Neuronal stem cell (in vitro differentiated cells): ENCODE data around the gene RNLS.

Experiments
- DNase-seq: peaks from one replicate; pipeline ENCODE4 v3.0.0-alpha.2; 2013; ENCODE audit warnings: low spot score
- H2AFZ ChIP-seq: one replicate; pipeline ENCODE4 v1.6.1; 2013; ENCODE audit warnings: mild to moderate bottlenecking, low read length, inconsistent platforms
- H2AK5ac ChIP-seq: 2 replicates; pipeline ENCODE4 v1.6.1; 2013; ENCODE audit warnings: low read depth, mild to moderate bottlenecking, inconsistent platforms, low read length, moderate library complexity, mixed read lengths
- H2BK120ac ChIP-seq: 2 replicates; pipeline ENCODE4 v1.6.1; 2013; ENCODE audit warnings: low read depth, mild to moderate bottlenecking, inconsistent platforms, low read length, moderate library complexity, mixed read lengths
- H2BK12ac ChIP-seq: one replicate; pipeline ENCODE4 v1.6.1; 2013; ENCODE audit warnings: low read length, inconsistent platforms
- H2BK15ac ChIP-seq: 2 replicates; pipeline ENCODE4 v1.6.1; 2013; ENCODE audit warnings: mild to moderate bottlenecking, low read length, inconsistent platforms, mixed read lengths
- H2BK5ac ChIP-seq: one replicate; pipeline ENCODE4 v1.6.1; 2013; ENCODE audit warnings: inconsistent platforms, mild to moderate bottlenecking, low read length, moderate library complexity
- H3K14ac ChIP-seq: one replicate; pipeline ENCODE4 v1.6.1; 2013; ENCODE audit warnings: low read length, inconsistent platforms
- H3K18ac ChIP-seq: 2 replicates; pipeline ENCODE4 v1.6.1; 2013; ENCODE audit warnings: low read length, inconsistent platforms
- H3K23ac ChIP-seq: 2 replicates; pipeline ENCODE4 v1.6.1; 2013; ENCODE audit warnings: low read depth, mild to moderate bottlenecking, mixed read lengths, low read length, inconsistent platforms; ENCODE audit not compliant: poor library complexity
- H3K27ac ChIP-seq: replicated peaks from 3 replicates; pipeline ENCODE4 v1.5.1; 2013; ENCODE audit warnings: low read length, inconsistent platforms
- H3K27me3 ChIP-seq, 3 experiments: 2 replicates each; pipeline ENCODE4 v1.6.1; 2013; ENCODE audit warnings: low read length in 3 of 3, mild to moderate bottlenecking in 2 of 3, inconsistent platforms in 1 of 3, low read depth in 1 of 3, mixed read lengths in 1 of 3, moderate library complexity in 1 of 3; ENCODE audit not compliant: control insufficient read depth in 3 of 3, insufficient read depth in 3 of 3
- H3K36me3 ChIP-seq, 2 donors: replicated peaks in 1 of 2; 2 replicates each; pipeline ENCODE4 v1.6.1; 2013; ENCODE audit warnings: low read length in 2 of 2; ENCODE audit not compliant: control insufficient read depth in 2 of 2, insufficient read depth in 2 of 2
- H3K4ac ChIP-seq: 2 replicates; pipeline ENCODE4 v1.6.1; 2013; ENCODE audit warnings: inconsistent platforms, mild to moderate bottlenecking, low read length, moderate library complexity
- H3K4me1 ChIP-seq, 2 donors: 1 replicate in 1 of 2; 2 replicates in 1 of 2; pipeline ENCODE4 v1.6.1; 2013; ENCODE audit warnings: low read length in 2 of 2, low read depth in 1 of 2; ENCODE audit not compliant: control insufficient read depth in 2 of 2, insufficient read depth in 1 of 2
- H3K4me2 ChIP-seq: one replicate; pipeline ENCODE4 v1.6.1; 2013; ENCODE audit warnings: mild to moderate bottlenecking, low read length, inconsistent platforms; ENCODE audit not compliant: insufficient read depth, poor library complexity, severe bottlenecking
- H3K4me3 ChIP-seq, 2 donors: 2 replicates each; pipeline ENCODE4 v1.5.1; 2013; ENCODE audit warnings: low read length in 2 of 2, mild to moderate bottlenecking in 2 of 2, inconsistent platforms in 1 of 2, moderate library complexity in 1 of 2
- H3K79me1 ChIP-seq: one replicate; pipeline ENCODE4 v1.6.1; 2013; ENCODE audit warnings: low read depth, mild to moderate bottlenecking, inconsistent platforms, low read length, moderate library complexity
- H3K9ac ChIP-seq: one replicate; pipeline ENCODE4 v1.6.1; 2013; ENCODE audit warnings: mild to moderate bottlenecking, low read depth, low read length, inconsistent platforms; ENCODE audit not compliant: poor library complexity
- H3K9me3 ChIP-seq, 2 donors: replicated peaks in 1 of 2; 2 replicates each; pipeline versions ENCODE3 to v1.6.1; 2013; ENCODE audit warnings: low read length in 2 of 2, mild to moderate bottlenecking in 2 of 2, inconsistent platforms in 1 of 2, low read depth in 1 of 2, mixed read lengths in 1 of 2, moderate library complexity in 1 of 2; ENCODE audit not compliant: control insufficient read depth in 2 of 2, insufficient read depth in 1 of 2
- H4K8ac ChIP-seq: one replicate; pipeline ENCODE4 v1.6.1; 2013; ENCODE audit warnings: low read depth, mild to moderate bottlenecking, inconsistent platforms, low read length, moderate library complexity
- H4K91ac ChIP-seq: one replicate; pipeline ENCODE4 v1.6.1; 2013; ENCODE audit warnings: low read length, low read depth, mild to moderate bottlenecking, inconsistent platforms; ENCODE audit not compliant: poor library complexity
- WGBS, 2 donors: extraction: QIAGEN DNeasy Blood & Tissue Kit; methylation state at CpG; one replicate each; pipeline ENCODE4 v1.1.7; 2013; ENCODE audit warnings: missing lambda C conversion rate in 2 of 2, mixed read lengths in 1 of 2; ENCODE audit not compliant: insufficient read length in 2 of 2, insufficient replicate concordance in 1 of 2; ENCODE audit errors: extremely low coverage in 2 of 2; 5-methylcytosine and 5-hydroxymethylcytosine counted together

The RNLS gene

DNA sequence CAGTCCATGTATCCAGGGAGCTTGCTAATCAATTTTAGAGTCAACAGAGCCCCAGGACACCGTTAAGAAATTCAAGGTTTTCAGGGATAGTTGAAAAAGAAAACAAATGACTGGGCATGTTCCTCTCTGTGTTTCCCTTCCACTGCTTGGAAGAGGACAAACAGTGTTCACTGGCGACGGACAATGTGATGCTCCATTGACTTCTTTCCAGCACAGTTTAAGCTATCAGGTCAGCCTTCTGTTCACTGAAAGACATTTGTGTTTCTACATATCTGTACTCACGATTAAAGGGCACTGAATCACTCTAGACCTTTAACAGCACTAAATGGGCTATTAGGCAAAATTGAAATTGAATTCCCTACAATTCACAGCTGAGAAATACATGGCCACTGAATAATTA, 123.6 kb downstream of the RNLS start:
- DNase-seq, result no peak
- Histone ChIP-seq H2AFZ (no peak overlapping the region), H3K4me2 (no peak overlapping the region), H3K4me1 (peaks cover 0 to 2% of the 10 kb centered on the region in 2 donors), H3K4ac (no peak overlapping the region), H3K4me3 (no peak overlapping the region), H4K91ac (no peak overlapping the region), H2BK15ac (no peak overlapping the region), H3K36me3 (no peaks in the 10 kb centered on the region), H3K79me1 (no peaks in the 10 kb centered on the region), H3K9me3 (no peaks in the 10 kb centered on the region), H3K14ac (no peak overlapping the region), H3K23ac (no peak overlapping the region), H2BK12ac (no peak overlapping the region), H4K8ac (no peak overlapping the region), H2AK5ac (no peak overlapping the region), H3K18ac (no peak overlapping the region), H3K9ac (no peak overlapping the region), H2BK120ac (no peak overlapping the region), H3K27me3 (no peaks in the 10 kb centered on the region), H3K27ac (no peak overlapping the region), H2BK5ac (no peak overlapping the region)
- no CpG with 5 or more reads among the region's 4 CpGs for WGBS, 2 donors

GRCh38 chr10:88458209-88458608, 124.9 kb downstream of the RNLS start:
- peaks cover 0 to 2% of the 10 kb centered on the region in 2 donors for H3K4me1 ChIP-seq
- no peaks in the 10 kb centered on the region for H3K9me3 ChIP-seq
- H3K27ac ChIP-seq, result no peak overlapping the region
- H2BK12ac ChIP-seq, result no peak overlapping the region
- no peak overlapping the region for H4K8ac ChIP-seq
- H3K4me3 ChIP-seq, result no peak overlapping the region
- no peaks in the 10 kb centered on the region for H3K79me1 ChIP-seq
- no peak for DNase-seq
- H2BK120ac ChIP-seq, result no peak overlapping the region
- no peaks in the 10 kb centered on the region for H3K36me3 ChIP-seq
- no peak overlapping the region for H2BK15ac ChIP-seq
- no peak overlapping the region for H2AFZ ChIP-seq
- H3K4ac ChIP-seq, result no peak overlapping the region
- no peaks in the 10 kb centered on the region for H3K27me3 ChIP-seq
- no peak overlapping the region for H3K14ac ChIP-seq
- H3K4me2 ChIP-seq, result no peak overlapping the region
- no peak overlapping the region for H2BK5ac ChIP-seq
- H3K23ac ChIP-seq, result no peak overlapping the region
- no peak overlapping the region for H3K18ac ChIP-seq
- H2AK5ac ChIP-seq, result no peak overlapping the region
- no peak overlapping the region for H3K9ac ChIP-seq
- no peak overlapping the region for H4K91ac ChIP-seq
- no CpG with 5 or more reads among the region's 3 CpGs for WGBS, 2 donors

DNA sequence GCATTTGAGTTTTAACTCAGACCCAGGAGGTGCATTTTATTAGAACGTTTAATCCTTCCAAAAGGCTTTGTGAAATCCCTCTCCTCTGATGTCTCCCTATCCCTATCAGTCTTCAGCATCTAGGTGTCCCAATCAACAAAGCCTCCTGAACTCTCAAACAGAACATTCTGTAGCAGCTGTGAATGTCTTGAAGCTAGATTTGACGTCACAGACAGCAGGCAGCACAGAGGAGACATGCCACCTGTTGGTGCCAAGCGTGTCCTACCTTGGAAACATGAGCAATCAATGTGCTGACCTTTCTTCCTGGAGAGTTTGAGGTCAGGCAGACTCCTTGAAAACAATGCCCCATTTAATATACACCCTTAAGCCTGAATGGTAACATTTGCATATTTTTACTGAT, 125.5 kb downstream of the RNLS start:
- Histone ChIP-seq H3K9ac (no peak overlapping the region), H3K27me3 (no peaks in the 10 kb centered on the region), H3K4me3 (no peak overlapping the region), H2AFZ (no peak overlapping the region), H3K4ac (no peak overlapping the region), H3K79me1 (no peaks in the 10 kb centered on the region), H3K27ac (no peak overlapping the region), H2AK5ac (no peak overlapping the region), H3K23ac (no peak overlapping the region), H3K36me3 (no peaks in the 10 kb centered on the region), H3K9me3 (no peaks in the 10 kb centered on the region), H2BK15ac (no peak overlapping the region), H2BK5ac (no peak overlapping the region), H2BK12ac (no peak overlapping the region), H2BK120ac (no peak overlapping the region), H3K4me1 (peaks cover 0 to 2% of the 10 kb centered on the region in 2 donors), H3K4me2 (no peak overlapping the region), H3K18ac (no peak overlapping the region), H3K14ac (no peak overlapping the region), H4K91ac (no peak overlapping the region), H4K8ac (no peak overlapping the region)
- no CpG with 5 or more reads among the region's 3 CpGs for WGBS, 2 donors
- no peak for DNase-seq

DNA sequence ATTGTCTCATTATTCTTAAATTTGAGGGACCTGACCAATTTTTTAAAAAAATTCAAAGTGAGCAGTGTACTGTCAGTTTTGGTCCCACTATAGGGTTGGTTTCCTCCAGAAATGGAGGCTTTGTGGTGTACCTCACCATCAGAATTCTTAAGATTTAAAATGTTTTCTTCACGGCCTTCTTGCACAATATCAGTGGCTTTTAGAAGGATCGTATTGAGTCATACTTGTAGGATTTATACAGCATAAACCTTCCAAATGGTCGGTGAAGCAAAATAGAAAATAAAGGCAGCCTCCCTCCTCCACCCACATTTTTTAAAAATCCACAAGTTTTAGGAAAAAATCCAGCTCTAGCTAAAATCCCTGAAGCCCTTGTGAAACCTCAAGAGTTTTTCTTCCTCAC, 126.4 kb downstream of the RNLS start:
- WGBS, 2 donors, result no CpG with 5 or more reads among the region's 3 CpGs
- no peak overlapping the region for H3K4me2 ChIP-seq
- no peak overlapping the region for H2AFZ ChIP-seq
- H2AK5ac ChIP-seq, result no peak overlapping the region
- H2BK120ac ChIP-seq, result no peak overlapping the region
- no peak overlapping the region for H3K18ac ChIP-seq
- H3K27ac ChIP-seq, result no peak overlapping the region
- no peak overlapping the region for H2BK12ac ChIP-seq
- no peak overlapping the region for H3K4ac ChIP-seq
- H2BK5ac ChIP-seq, result no peak overlapping the region
- H4K8ac ChIP-seq, result no peak overlapping the region
- no peak overlapping the region for H3K14ac ChIP-seq
- H3K9me3 ChIP-seq, result no peaks in the 10 kb centered on the region
- H3K79me1 ChIP-seq, result no peaks in the 10 kb centered on the region
- H3K4me3 ChIP-seq, result no peak overlapping the region
- H3K23ac ChIP-seq, result no peak overlapping the region
- H3K4me1 ChIP-seq, result peaks cover 0 to 2% of the 10 kb centered on the region in 2 donors
- H3K27me3 ChIP-seq, result no peaks in the 10 kb centered on the region
- no peak for DNase-seq
- H2BK15ac ChIP-seq, result no peak overlapping the region
- H3K9ac ChIP-seq, result no peak overlapping the region
- H4K91ac ChIP-seq, result no peak overlapping the region
- no peaks in the 10 kb centered on the region for H3K36me3 ChIP-seq
